SK-N-SH treated with all-trans-retinoic acid at 6 μM for 48 hours (cell line): ENCODE measurements around the gene CENPB.

ENCODE experiments used
- ATAC-seq: fragments of 200-7000 bp; cut with Tn5 transposase; 3 replicates; pipeline ENCODE4 v1.9.1; 2020; ENCODE audit warnings: mild to moderate bottlenecking, moderate library complexity
- ARNTL ChIP-seq: fragments of 450-650 bp; formaldehyde crosslinking; IDR thresholded peaks from 2 replicates; pipeline ENCODE4 v1.5.0; 2020; ENCODE audit warnings: low read depth, mild to moderate bottlenecking, moderate library complexity, borderline replicate concordance
- BACH2 ChIP-seq: fragments of 250-450 bp; sonication (Bioruptor Pico); IDR thresholded peaks from 2 replicates; pipeline ENCODE4 v1.9.0; 2021; ENCODE audit warnings: mild to moderate bottlenecking, borderline replicate concordance
- CREB5 ChIP-seq: fragments of 250-450 bp; sonication (Bioruptor Pico); IDR thresholded peaks from 2 replicates; pipeline ENCODE4 v1.5.1; 2020; ENCODE audit warnings: low read depth, mild to moderate bottlenecking, moderate library complexity
- CSDC2 ChIP-seq: fragments of 250-450 bp; sonication (Bioruptor Pico); IDR thresholded peaks from 2 replicates; pipeline ENCODE4 v1.5.0; 2020; ENCODE audit warnings: mild to moderate bottlenecking, moderate library complexity
- CSRNP3 ChIP-seq: fragments of 250-450 bp; sonication (Bioruptor Pico); IDR thresholded peaks from 2 replicates; pipeline ENCODE4 v1.5.1; 2021; ENCODE audit warnings: mild to moderate bottlenecking, moderate library complexity
- ESRRG ChIP-seq: fragments of 250-450 bp; sonication (Bioruptor Pico); IDR thresholded peaks from 2 replicates; pipeline ENCODE4 v1.6.1; 2021; ENCODE audit warnings: mild to moderate bottlenecking
- GLIS3 ChIP-seq: fragments of 250-450 bp; sonication (Bioruptor Pico); IDR thresholded peaks from 2 replicates; pipeline ENCODE4 v1.5.0; 2020; ENCODE audit warnings: mild to moderate bottlenecking, moderate library complexity
- ISL1 ChIP-seq: fragments of 250-450 bp; sonication (Bioruptor Pico); IDR thresholded peaks from 2 replicates; pipeline ENCODE4 v2.1.2; 2022; ENCODE audit warnings: mild to moderate bottlenecking, moderate library complexity
- OSR1 ChIP-seq: fragments of 250-450 bp; sonication (Bioruptor Pico); IDR thresholded peaks from 2 replicates; pipeline ENCODE4 v1.8.0; 2022; ENCODE audit warnings: moderate library complexity, mild to moderate bottlenecking, inconsistent platforms
- PATZ1 ChIP-seq: fragments of 250-450 bp; sonication (Bioruptor Pico); IDR thresholded peaks from 2 replicates; pipeline ENCODE4 v1.8.0; 2020; ENCODE audit warnings: mild to moderate bottlenecking, moderate library complexity, borderline replicate concordance
- POU6F1 ChIP-seq: fragments of 250-450 bp; sonication (Bioruptor Pico); IDR thresholded peaks from 2 replicates; pipeline ENCODE4 v1.8.0; 2021; ENCODE audit warnings: low read depth, mild to moderate bottlenecking, moderate library complexity, borderline replicate concordance
- PPARA ChIP-seq: fragments of 250-450 bp; sonication (Bioruptor Pico); IDR thresholded peaks from 2 replicates; pipeline ENCODE4 v1.5.0; 2020; ENCODE audit warnings: mild to moderate bottlenecking, borderline replicate concordance
- RARB ChIP-seq: fragments of 250-450 bp; sonication (Bioruptor Pico); IDR thresholded peaks from 2 replicates; pipeline ENCODE4 v1.8.0; 2021; ENCODE audit warnings: mild to moderate bottlenecking, moderate library complexity
- SNAI2 ChIP-seq: fragments of 250-450 bp; sonication (Bioruptor Pico); IDR thresholded peaks from 2 replicates; pipeline ENCODE4 v1.5.0; 2020; ENCODE audit warnings: mild to moderate bottlenecking, moderate library complexity
- TCF4 ChIP-seq: fragments of 250-450 bp; sonication (Bioruptor Pico); IDR thresholded peaks from 2 replicates; pipeline ENCODE4 v1.8.0; 2021; ENCODE audit warnings: mild to moderate bottlenecking, moderate library complexity, borderline replicate concordance
- TOX ChIP-seq: fragments of 250-450 bp; sonication (Bioruptor Pico); IDR thresholded peaks from 2 replicates; pipeline ENCODE4 v1.8.0; 2021; ENCODE audit warnings: mild to moderate bottlenecking, moderate library complexity, borderline replicate concordance
- TSHZ2 ChIP-seq: fragments of 250-450 bp; sonication (Bioruptor Pico); IDR thresholded peaks from 2 replicates; pipeline ENCODE4 v1.5.0; 2020; ENCODE audit warnings: mild to moderate bottlenecking, moderate library complexity
- ZFP3 ChIP-seq: fragments of 250-450 bp; sonication (Bioruptor Pico); IDR thresholded peaks from 2 replicates; pipeline ENCODE4 v1.5.0; 2020; ENCODE audit warnings: mild to moderate bottlenecking, moderate library complexity
- ZFP30 ChIP-seq: fragments of 450-650 bp; formaldehyde crosslinking; IDR thresholded peaks from 2 replicates; pipeline ENCODE4 v1.5.0; 2022; ENCODE audit warnings: mild to moderate bottlenecking, moderate library complexity
- ZNF565 ChIP-seq: fragments of 450-650 bp; formaldehyde crosslinking; conservative IDR thresholded peaks from 2 replicates; pipeline ENCODE4 v1.5.0; 2020; ENCODE audit warnings: low read depth, mild to moderate bottlenecking, moderate library complexity
- ZNF70 ChIP-seq: fragments of 450-650 bp; formaldehyde crosslinking; IDR thresholded peaks from 2 replicates; pipeline ENCODE4 v1.5.0; 2020; ENCODE audit warnings: mild to moderate bottlenecking, moderate library complexity
- ZNF8 ChIP-seq: fragments of 450-650 bp; formaldehyde crosslinking; IDR thresholded peaks from 2 replicates; pipeline ENCODE4 v1.5.0; 2020; ENCODE audit warnings: mild to moderate bottlenecking, moderate library complexity

Gene CENPB

GRCh38 chr20:3801299-3801698, 14.8 kb upstream of the CENPB start (continued):
- TF ChIP-seq TSHZ2 (CRISPR knock-in tag) (no peak), ZFP30 (CRISPR knock-in tag) (no peak)
- TF ChIP-seq, all 23 proteins: peak for 0

GRCh38 chr20:3800878-3801260, 14.3 kb upstream of the CENPB start:
- no peak for ATAC-seq
- no peak for TF ChIP-seq OSR1 (CRISPR knock-in tag)
- TF ChIP-seq CSRNP3 = no peak
- no peak for TF ChIP-seq ZNF70 (CRISPR knock-in tag)
- TF ChIP-seq TCF4 (CRISPR knock-in tag) = no peak
- no peak for TF ChIP-seq TOX (CRISPR knock-in tag)
- TF ChIP-seq PPARA (CRISPR knock-in tag) = no peak
- TF ChIP-seq ZFP30 (CRISPR knock-in tag) = no peak

- ATAC-seq = no peak
- TF ChIP-seq ZFP30 (CRISPR knock-in tag) = no peak
- TF ChIP-seq ZNF70 (CRISPR knock-in tag) = no peak
- no peak for TF ChIP-seq ZNF565 (CRISPR knock-in tag)
- no peak for TF ChIP-seq ARNTL (CRISPR knock-in tag)
- TF ChIP-seq CSDC2 = no peak
- TF ChIP-seq ESRRG (CRISPR knock-in tag) = no peak
- TF ChIP-seq TCF4 (CRISPR knock-in tag) = no peak
- TF ChIP-seq ISL1 (CRISPR knock-in tag) = no peak
- TF ChIP-seq BACH2 = no peak
- no peak for TF ChIP-seq GLIS3 (CRISPR knock-in tag)
These were observed 13.8 kb upstream of the CENPB start for GRCh38 chr20:3800256-3800877.

GRCh38 chr20:3798908-3799248, 12.3 kb upstream of the CENPB start:
- ATAC-seq = no peak
- TF ChIP-seq ZFP3 (CRISPR knock-in tag) = no peak
- no peak for TF ChIP-seq SNAI2 (CRISPR knock-in tag)
- TF ChIP-seq PPARA (CRISPR knock-in tag) = no peak
- no peak for TF ChIP-seq RARB
- no peak for TF ChIP-seq PATZ1 (CRISPR knock-in tag)
- no peak for TF ChIP-seq POU6F1 (CRISPR knock-in tag)
- TF ChIP-seq TCF4 (CRISPR knock-in tag) = no peak

- no peak for ATAC-seq
- no peak for TF ChIP-seq ESRRG (CRISPR knock-in tag)
- TF ChIP-seq PPARA (CRISPR knock-in tag) = no peak
- no peak for TF ChIP-seq ZFP30 (CRISPR knock-in tag)
- TF ChIP-seq ZNF70 (CRISPR knock-in tag) = no peak
- TF ChIP-seq ZNF8 (CRISPR knock-in tag) = no peak
- no peak for TF ChIP-seq CREB5 (CRISPR knock-in tag)
- no peak for TF ChIP-seq TSHZ2 (CRISPR knock-in tag)
- TF ChIP-seq TCF4 (CRISPR knock-in tag) = no peak
- no peak for TF ChIP-seq ZNF565 (CRISPR knock-in tag)
- TF ChIP-seq GLIS3 (CRISPR knock-in tag) = no peak
These were observed 11.8 kb upstream of the CENPB start for GRCh38 chr20:3798373-3798768.
